PC-9 (cell line): ENCODE results near the gene MPP2. TPM values are rescaled to one million over a fixed set of nuclear protein-coding genes. Genes with fewer than 3 reads are reported as not detected.
"Not testable (repeated sequence)": the region's sequence is repeated elsewhere in the genome, so short reads cannot be mapped to it uniquely, and the experiment has no call there.

ENCODE experiments used
- BruUV-seq: library from RNA; stranded (reverse); fragments of 400-500 nt; replicated peaks from 2 replicates; lab custom pipeline; 2021; lab: Mats Ljungman, UMichigan
- CTCF ChIA-PET: fragments of 300-600 bp; sonication (Branson Sonifier 250); formaldehyde crosslinking; loops from one replicate; lab custom pipeline; 2022; ENCODE audit warnings: antibody characterized with exemption; lab: Charles Lee
- POLR2A ChIA-PET: fragments of 300-600 bp; sonication (Branson Sonifier 250); formaldehyde crosslinking; loops from one replicate; lab custom pipeline; 2022; ENCODE audit warnings: antibody characterized with exemption; ENCODE audit not compliant: unreplicated experiment; lab: Charles Lee
- DNase-seq, 2 experiments: peaks; one replicate each; pipeline versions ENCODE4 v3.0.0 to v3.0.0-alpha.2; 2015 to 2022; ENCODE audit warnings: mixed read lengths in 1 of 2
- H2AFZ ChIP-seq: fragments of 200-600 bp; sonication (generic); 2 replicates; pipeline ENCODE4 v1.8.1; 2017; ENCODE audit warnings: antibody characterized with exemption
- H3F3A ChIP-seq: fragments of 200-600 bp; sonication (generic); 2 replicates; pipeline ENCODE4 v1.8.1; 2017; ENCODE audit warnings: antibody characterized with exemption, mild to moderate bottlenecking, low read depth; ENCODE audit not compliant: insufficient read depth
- H3K27ac ChIP-seq: fragments of 200-600 bp; sonication (generic); 2 replicates; pipeline ENCODE4 v1.6.1; 2016; ENCODE audit warnings: mixed run types
- H3K27me3 ChIP-seq: fragments of 200-600 bp; sonication (generic); 2 replicates; pipeline ENCODE4 v1.6.1; 2016; ENCODE audit warnings: low read depth, mixed run types; ENCODE audit not compliant: insufficient read depth
- H3K36me3 ChIP-seq: fragments of 200-600 bp; sonication (generic); 2 replicates; pipeline ENCODE4 v1.6.1; 2016; ENCODE audit warnings: low read depth, mixed run types
- H3K4me1 ChIP-seq: fragments of 200-600 bp; sonication (generic); replicated peaks from 2 replicates; pipeline ENCODE4 v1.6.1; 2016; ENCODE audit warnings: mixed run types; ENCODE audit not compliant: insufficient read depth
- H3K4me2 ChIP-seq: fragments of 200-600 bp; sonication (generic); 2 replicates; pipeline ENCODE4 v1.6.1; 2017; ENCODE audit warnings: mixed run types
- H3K4me3 ChIP-seq: fragments of 200-600 bp; sonication (generic); 2 replicates; pipeline ENCODE4 v1.6.1; 2016; ENCODE audit warnings: mixed run types
- H3K79me2 ChIP-seq: fragments of 200-600 bp; sonication (generic); 2 replicates; pipeline ENCODE4 v1.6.1; 2017; ENCODE audit warnings: low read depth, mixed run types
- H3K9me2 ChIP-seq: fragments of 200-600 bp; sonication (generic); 2 replicates; pipeline ENCODE4 v1.8.1; 2017; ENCODE audit warnings: mild to moderate bottlenecking; ENCODE audit not compliant: insufficient read depth
- H3K9me3 ChIP-seq: fragments of 200-600 bp; sonication (generic); 2 replicates; pipeline ENCODE4 v1.8.1; 2016; ENCODE audit warnings: low read depth; ENCODE audit not compliant: insufficient read depth
- H4K20me1 ChIP-seq: fragments of 200-600 bp; sonication (generic); 2 replicates; pipeline ENCODE4 v1.8.1; 2017; ENCODE audit not compliant: insufficient read depth
- EZH2 ChIP-seq: fragments of 200-600 bp; sonication (generic); IDR thresholded peaks from 2 replicates; pipeline ENCODE4 v1.8.0; 2017; ENCODE audit warnings: antibody characterized with exemption, low read depth
- intact Hi-C: fragments of 100-400 bp; cut with micrococcal nuclease; formaldehyde crosslinking; loops from one replicate; pipeline ENCODE4 v1.10.0; 2022; ENCODE audit not compliant: unreplicated experiment
- total RNA-seq: library from RNA; stranded (reverse); gene quantifications from 2 replicates; pipeline ENCODE4 v1.2.3, GENCODE V29; 2021
- TF ChIP-seq, protein P1 (sequence below): fragments of 200-600 bp; sonication (generic); conservative IDR thresholded peaks from 2 replicates; pipeline ENCODE4 v1.6.1; 2017; ENCODE audit warnings: mixed run types, antibody characterized with exemption, mild to moderate bottlenecking, moderate library complexity

The MPP2 gene
- total RNA-seq, 1 experiment from 2014 or later = 5.6 TPM

DNA sequence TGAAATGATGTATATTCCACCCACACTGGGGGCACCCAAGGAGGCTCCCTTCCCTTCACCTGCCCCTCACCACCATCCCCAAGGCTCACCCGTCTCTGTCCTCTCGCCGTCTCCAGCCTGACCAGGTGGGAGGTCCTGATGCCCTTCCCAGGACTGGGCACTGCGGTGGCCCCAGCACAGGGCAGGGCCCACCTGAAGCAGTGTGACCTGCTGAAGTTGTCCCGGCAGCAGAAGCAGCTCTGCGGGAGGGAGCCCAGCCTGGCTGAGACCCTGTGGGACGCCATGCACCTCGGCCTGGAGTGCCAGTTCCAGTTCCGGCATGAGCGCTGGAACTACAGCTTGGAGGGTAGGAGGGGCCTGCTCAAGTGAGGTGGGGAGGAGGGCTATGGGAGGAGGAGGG, 25.0 kb upstream of the MPP2 start:
- Histone ChIP-seq H4K20me1 (no peaks in the 10 kb centered on the region), H3K4me2 (no peak overlapping the region), H3K27ac (no peak overlapping the region), H3K9me3 (no peaks in the 10 kb centered on the region), H3K27me3 (peaks cover 5% of the 10 kb centered on the region; the same call in 1 of the 2 replicates), H3F3A (no peaks in the 10 kb centered on the region), H3K4me3 (no peak overlapping the region), H3K79me2 (no peaks in the 10 kb centered on the region), H3K36me3 (no peaks in the 10 kb centered on the region), H3K4me1 (no peaks in the 10 kb centered on the region), H2AFZ (no peak overlapping the region), H3K9me2 (no peaks in the 10 kb centered on the region)
- POLR2A ChIA-PET = no interaction called here
- CTCF ChIA-PET = no interaction called here
- TF ChIP-seq, protein P1, sequence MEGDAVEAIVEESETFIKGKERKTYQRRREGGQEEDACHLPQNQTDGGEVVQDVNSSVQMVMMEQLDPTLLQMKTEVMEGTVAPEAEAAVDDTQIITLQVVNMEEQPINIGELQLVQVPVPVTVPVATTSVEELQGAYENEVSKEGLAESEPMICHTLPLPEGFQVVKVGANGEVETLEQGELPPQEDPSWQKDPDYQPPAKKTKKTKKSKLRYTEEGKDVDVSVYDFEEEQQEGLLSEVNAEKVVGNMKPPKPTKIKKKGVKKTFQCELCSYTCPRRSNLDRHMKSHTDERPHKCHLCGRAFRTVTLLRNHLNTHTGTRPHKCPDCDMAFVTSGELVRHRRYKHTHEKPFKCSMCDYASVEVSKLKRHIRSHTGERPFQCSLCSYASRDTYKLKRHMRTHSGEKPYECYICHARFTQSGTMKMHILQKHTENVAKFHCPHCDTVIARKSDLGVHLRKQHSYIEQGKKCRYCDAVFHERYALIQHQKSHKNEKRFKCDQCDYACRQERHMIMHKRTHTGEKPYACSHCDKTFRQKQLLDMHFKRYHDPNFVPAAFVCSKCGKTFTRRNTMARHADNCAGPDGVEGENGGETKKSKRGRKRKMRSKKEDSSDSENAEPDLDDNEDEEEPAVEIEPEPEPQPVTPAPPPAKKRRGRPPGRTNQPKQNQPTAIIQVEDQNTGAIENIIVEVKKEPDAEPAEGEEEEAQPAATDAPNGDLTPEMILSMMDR = no peak
- no peak for TF ChIP-seq EZH2
- BruUV-seq = no TSS peak
- DNase-seq = no peak
- intact Hi-C loops = no loop called here

DNA sequence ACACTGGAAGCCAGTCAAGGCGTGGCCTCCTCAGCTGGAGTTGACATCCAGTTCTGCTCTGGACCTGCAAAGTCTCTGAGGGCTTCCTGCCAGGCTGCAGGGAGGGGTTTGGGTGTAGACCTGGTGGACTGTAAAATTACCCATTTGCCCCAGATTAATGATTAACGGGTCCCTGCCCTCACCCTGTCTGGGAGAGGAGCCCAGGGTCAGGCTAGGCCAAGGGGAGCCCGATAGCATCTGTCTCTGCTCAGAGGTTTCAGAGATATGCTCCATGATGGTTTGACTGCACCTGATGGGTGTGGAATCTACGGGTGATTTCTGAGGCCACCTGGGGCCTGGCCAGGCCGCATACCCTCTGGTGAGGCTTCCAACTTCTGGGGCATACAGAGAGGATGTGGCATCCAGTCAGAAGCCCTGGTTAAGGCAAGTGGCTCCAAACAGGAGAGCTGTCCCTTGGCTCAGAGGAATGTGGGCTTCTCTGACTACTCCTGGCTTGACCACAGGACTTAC, 23.8 kb upstream of the MPP2 start:
- Histone ChIP-seq H3K36me3 (no peaks in the 10 kb centered on the region), H3K27me3 (peaks cover 15% of the 10 kb centered on the region), H3K79me2 (no peaks in the 10 kb centered on the region), H3K9me2 (no peaks in the 10 kb centered on the region), H3F3A (no peaks in the 10 kb centered on the region), H3K4me2 (no peak overlapping the region), H2AFZ (no peak overlapping the region), H3K4me1 (no peaks in the 10 kb centered on the region), H4K20me1 (no peaks in the 10 kb centered on the region), H3K27ac (no peak overlapping the region), H3K9me3 (no peaks in the 10 kb centered on the region), H3K4me3 (no peak overlapping the region)
- ChIA-PET POLR2A (no interaction called here), CTCF (no interaction called here)
- BruUV-seq = no TSS peak
- no peak for TF ChIP-seq EZH2
- TF ChIP-seq, protein P1 = no peak
- intact Hi-C loops = no loop called here
- no peak for DNase-seq

DNA sequence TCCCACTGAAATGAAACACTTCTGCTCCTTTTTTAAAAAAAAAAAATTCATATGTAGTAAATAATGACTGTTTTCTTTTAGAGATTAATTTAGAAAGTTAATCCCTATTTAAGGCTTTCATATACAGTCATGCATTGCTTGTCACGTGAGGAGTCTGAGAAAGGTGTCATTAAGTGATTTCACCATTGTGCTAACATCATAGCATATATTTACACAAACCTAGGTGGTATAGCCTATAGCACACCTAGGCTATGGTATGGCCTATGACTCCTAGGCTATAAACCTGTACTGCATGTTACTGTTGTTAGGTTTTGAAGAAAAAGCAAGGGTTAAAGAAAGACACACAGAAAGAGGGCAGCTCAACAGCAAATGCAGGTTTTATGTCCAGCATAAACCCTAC, 21.3 kb upstream of the MPP2 start:
- no peaks in the 10 kb centered on the region for H3K9me2 ChIP-seq
- ChIA-PET POLR2A (no interaction called here), CTCF (interaction anchor here (0.6 kb wide), 3 partner anchors 16 to 240 kb away, joined by 3 read pairs; no protein-coding TSS in a partner anchor)
- no peak overlapping the region for H3K4me3 ChIP-seq
- no peak overlapping the region for H3K4me2 ChIP-seq
- TF ChIP-seq, protein P1 = no peak
- no peak for TF ChIP-seq EZH2
- no peaks in the 10 kb centered on the region for H3F3A ChIP-seq
- no peaks in the 10 kb centered on the region for H4K20me1 ChIP-seq
- no peak overlapping the region for H2AFZ ChIP-seq
- H3K27me3 ChIP-seq = peaks cover 13% of the 10 kb centered on the region
- DNase-seq = no peak
- no peaks in the 10 kb centered on the region for H3K4me1 ChIP-seq
- H3K79me2 ChIP-seq = no peaks in the 10 kb centered on the region
- H3K36me3 ChIP-seq = no peaks in the 10 kb centered on the region
- no peak overlapping the region for H3K27ac ChIP-seq
- intact Hi-C loops = no loop called here
- no peaks in the 10 kb centered on the region for H3K9me3 ChIP-seq
- BruUV-seq = no TSS peak

DNA sequence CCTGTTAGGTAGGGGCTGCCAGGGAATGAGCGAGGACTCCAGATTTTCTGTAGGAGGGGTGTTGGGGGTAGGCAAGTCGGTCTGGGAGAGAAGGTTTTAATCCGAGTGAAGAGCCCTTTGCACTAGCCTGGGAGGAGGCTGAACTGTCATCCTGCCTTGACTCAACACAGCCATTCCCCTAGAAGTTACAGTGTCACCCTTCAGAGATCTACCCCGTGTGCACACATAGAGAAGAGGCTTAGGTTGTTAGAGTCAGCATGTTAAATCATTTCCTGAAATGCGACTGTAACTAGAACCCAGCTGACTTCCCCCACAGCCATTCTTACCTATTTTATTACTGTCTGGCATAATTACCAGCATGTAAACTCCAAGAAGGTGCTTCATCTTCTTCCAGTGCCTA, 20.6 kb upstream of the MPP2 start:
- H3F3A ChIP-seq, intact Hi-C loops, H2AFZ ChIP-seq, H4K20me1 ChIP-seq, H3K79me2 ChIP-seq, H3K36me3 ChIP-seq, DNase-seq, H3K9me2 ChIP-seq, POLR2A ChIA-PET, H3K9me3 ChIP-seq, H3K4me2 ChIP-seq, H3K4me3 ChIP-seq, BruUV-seq, H3K27ac ChIP-seq, H3K4me1 ChIP-seq: not testable (repeated sequence)
- CTCF ChIA-PET = interaction anchor here (0.6 to 0.7 kb wide), 3 partner anchors 78 to 240 kb away, joined by 3 to 4 read pairs (median 3); no protein-coding TSS in a partner anchor
- peaks cover 13% of the 10 kb centered on the region for H3K27me3 ChIP-seq
